SK-N-DZ (cell line): Measurements from ENCODE around the gene SLFN11. TPM values are rescaled to one million over a fixed set of nuclear protein-coding genes. Genes with fewer than 3 reads are reported as not detected.
"Not testable (repeated sequence)": the region's sequence is repeated elsewhere in the genome, so short reads cannot be mapped to it uniquely, and the experiment has no call there.

Experiments
- DNase-seq: peaks from one replicate; pipeline ENCODE4 v3.0.0-alpha.2; 2015; ENCODE audit warnings: low spot score
- polyA plus RNA-seq, 2 experiments: library from polyadenylated mRNA; depleted of rRNA; stranded (reverse); fragments of >200 nt; gene quantifications; 2 replicates each; pipeline ENCODE4 v1.2.3, GENCODE V29; 2014

The SLFN11 gene, protein sequence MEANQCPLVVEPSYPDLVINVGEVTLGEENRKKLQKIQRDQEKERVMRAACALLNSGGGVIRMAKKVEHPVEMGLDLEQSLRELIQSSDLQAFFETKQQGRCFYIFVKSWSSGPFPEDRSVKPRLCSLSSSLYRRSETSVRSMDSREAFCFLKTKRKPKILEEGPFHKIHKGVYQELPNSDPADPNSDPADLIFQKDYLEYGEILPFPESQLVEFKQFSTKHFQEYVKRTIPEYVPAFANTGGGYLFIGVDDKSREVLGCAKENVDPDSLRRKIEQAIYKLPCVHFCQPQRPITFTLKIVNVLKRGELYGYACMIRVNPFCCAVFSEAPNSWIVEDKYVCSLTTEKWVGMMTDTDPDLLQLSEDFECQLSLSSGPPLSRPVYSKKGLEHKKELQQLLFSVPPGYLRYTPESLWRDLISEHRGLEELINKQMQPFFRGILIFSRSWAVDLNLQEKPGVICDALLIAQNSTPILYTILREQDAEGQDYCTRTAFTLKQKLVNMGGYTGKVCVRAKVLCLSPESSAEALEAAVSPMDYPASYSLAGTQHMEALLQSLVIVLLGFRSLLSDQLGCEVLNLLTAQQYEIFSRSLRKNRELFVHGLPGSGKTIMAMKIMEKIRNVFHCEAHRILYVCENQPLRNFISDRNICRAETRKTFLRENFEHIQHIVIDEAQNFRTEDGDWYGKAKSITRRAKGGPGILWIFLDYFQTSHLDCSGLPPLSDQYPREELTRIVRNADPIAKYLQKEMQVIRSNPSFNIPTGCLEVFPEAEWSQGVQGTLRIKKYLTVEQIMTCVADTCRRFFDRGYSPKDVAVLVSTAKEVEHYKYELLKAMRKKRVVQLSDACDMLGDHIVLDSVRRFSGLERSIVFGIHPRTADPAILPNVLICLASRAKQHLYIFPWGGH
- not detected in 2 replicates for polyA plus RNA-seq (2014; cell fraction: cytosol; rRNA removed)
- not detected in 2 replicates for polyA plus RNA-seq (2014; cell fraction: nucleus; rRNA removed)

DNA sequence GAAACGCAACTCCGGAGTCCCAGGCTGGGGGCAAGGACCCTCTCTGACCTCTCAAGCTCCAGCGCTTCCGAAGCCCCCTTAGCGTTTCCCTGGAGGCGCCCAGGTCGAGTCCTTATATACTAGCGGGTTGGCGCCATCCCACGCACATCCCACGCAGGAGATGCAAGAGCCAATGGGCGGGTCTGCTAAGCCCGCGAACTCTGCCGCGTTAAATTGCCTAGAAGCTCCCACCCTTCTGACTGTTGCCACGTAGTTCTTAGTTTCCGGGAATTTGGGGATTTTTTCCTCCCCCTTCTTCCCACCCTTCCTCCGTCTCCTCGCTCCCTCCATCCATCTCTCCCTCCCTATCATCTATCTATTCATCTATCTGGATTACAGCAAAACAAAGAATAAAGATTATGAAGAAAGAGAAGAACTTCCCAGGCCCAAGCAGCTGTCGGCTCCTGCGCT lies at the start of gene SLFN11:
Gene SLFN11 (minus strand): TSS at position 88 of the 450 bp plus-strand sequence. CDS start 9,814 bp downstream, outside the sequence.
- no peak for DNase-seq

DNA sequence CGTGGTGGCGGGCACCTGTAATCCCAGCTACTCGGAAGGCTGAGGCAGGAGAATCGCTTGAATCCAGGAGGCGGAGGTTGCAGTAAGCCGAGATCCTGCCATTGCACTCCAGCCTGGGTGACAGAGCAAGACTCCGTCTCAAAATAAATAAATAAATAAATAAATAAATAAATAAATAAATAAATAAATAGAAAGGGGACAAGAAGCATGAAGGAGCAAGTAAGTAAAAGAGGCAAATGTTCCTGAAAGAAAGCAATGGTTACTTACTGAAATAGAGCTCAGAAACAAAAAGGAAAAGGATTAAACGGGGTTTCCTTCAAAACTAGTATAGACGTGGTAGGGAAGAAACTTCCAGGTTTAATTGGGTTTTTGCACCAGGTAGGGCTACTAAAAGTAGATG lies 47.6 kb upstream of the SLFN11 start:
- not testable (repeated sequence) for DNase-seq

DNA sequence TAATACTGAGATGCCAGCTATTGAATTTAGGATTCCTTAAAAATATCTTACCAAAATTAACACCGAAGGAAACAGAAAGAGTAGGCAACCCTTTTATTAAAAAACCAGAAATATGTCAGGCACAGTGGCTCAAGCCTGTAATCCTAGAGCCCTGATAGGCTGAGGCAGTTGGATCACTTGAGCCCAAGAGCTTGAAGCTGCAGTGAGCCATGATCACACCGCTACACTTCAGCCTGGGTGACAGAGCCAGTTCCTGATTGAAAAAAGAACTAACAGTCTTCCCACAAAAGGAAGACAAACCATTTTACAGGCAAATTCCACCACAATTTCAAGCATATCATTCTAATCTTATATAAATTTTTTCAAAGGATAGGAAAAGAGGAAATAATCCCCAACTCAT lies 43.2 kb upstream of the SLFN11 start:
- DNase-seq, result no peak

DNA sequence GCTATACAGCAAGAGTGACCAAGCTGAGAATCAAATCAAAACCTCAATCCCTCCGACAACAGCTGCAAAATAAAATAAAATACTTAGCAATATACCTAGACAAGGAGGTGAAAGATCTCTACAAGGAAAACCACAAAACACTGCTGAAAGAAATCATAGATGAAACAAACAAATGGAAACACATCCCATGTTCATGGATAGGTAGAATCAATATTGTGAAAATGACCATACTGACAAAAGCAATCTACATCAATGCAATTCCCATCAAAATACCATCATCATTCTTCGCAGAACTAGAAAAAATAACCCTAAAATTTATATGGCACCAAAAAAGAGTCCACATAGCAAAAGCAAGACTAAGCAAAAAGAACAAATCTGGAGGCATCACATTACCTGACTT lies 41.3 kb upstream of the SLFN11 start:
- DNase-seq, result not testable (repeated sequence)

DNA sequence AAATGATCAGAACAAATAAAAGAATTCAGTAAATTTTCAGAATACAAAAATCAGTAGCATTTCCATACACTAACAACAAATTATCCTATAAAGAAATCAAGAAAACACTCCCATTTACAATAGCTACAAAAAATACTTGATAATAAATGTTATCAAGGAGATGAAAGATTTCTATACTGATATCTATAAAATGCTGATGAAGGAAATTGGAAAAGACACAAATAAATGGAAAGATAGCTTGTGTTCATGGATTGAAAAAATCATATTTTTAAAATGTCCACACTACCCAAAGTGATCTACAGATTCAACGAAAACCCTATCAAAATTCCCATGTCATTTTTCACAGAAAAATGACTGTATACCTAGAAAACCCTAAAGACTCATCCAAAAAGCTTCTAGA lies 40.8 kb upstream of the SLFN11 start:
- DNase-seq, result no peak

DNA sequence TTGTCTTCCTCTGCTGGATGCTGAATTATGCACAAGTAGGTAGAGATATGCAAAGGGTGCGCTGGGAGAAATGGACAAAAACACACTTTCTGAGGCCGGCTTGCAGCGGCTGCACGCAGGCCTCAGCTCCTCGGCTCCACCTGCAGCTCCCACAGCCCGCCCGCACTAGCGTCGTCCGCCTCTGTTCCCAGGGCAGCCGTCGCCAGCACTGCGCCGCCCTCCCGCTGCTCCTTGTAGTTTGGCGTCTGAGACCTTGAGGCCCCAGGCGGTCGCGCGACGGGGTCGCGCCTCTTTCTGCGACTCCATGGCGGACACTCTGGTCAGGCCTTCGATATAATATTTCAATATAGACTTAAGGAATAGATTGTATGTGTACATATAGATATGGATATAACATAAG lies 34.1 kb upstream of the SLFN11 start:
- DNase-seq, result no peak

DNA sequence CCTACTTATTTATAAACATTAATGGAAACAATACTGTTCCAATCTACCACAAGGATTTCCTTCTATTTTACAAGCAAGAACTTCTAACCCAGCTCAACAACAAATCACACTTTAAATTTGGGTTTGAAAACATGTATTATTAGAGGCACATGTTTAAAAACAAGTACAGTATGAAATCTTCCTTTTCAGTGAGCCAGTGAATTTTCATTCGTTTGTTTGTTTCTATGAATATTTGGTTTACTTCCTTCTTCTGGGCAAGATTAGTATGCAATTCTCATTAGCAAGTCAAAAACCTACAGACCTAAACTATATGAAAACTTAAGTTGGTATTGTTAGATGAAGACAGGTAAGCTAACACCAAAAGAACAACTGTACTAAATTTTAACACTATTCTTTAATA lies 33.1 kb upstream of the SLFN11 start:
- no peak for DNase-seq

DNA sequence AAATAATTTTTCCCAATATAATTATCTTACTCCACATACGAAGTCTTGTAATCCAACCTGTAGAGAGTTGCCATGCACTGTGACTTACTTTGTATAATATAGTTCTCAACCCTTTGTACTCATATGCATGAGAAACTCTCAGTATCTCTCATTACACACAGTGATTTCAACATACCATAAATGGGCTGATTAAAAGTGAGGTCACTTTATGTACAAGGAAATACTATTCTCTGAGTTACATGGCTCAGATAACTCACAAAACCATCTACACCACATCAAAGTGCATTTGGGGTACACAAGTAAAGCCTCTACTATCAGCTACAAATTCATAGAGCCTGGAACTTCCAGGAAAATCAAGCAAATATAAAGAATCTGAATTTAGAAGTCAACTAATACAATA lies 30.9 kb upstream of the SLFN11 start:
- no peak for DNase-seq

DNA sequence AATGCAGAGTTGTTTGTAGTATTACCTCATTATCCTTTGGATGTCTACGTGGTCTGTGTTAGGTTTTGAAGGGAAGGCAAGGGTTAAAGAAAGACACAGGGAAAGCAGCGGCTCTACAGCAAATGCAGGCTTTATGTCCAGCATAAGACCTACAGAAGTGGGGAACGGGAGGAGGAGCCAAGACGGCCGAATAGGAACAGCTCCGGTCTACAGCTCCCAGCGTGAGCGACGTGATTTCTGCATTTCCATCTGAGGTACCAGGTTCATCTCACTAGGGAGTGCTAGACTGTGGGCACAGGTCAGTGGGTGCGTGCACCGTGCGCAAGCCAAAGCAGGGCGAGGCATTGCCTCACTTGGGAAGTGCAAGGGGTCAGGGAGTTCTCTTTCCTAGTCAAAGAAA lies 20.4 kb upstream of the SLFN11 start:
- not testable (repeated sequence) for DNase-seq

DNA sequence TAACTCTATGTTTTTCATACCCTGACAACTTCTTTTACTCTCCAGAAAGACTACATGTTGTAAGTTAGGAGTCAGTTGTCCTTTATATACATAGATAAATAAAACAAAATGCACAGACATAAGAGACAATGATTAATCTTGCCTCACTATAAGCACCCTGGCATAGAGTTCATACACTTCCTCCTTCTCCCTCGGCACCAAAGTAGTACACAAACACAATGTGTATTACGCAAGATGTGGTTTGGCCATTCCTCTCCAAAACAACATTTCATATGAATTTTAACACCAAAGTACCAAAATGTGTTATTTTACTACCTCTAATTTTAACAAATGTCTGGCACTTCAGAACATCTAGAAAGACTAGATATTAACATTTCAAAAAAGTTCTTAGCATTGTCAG lies 17.2 kb upstream of the SLFN11 start:
- no peak for DNase-seq

DNA sequence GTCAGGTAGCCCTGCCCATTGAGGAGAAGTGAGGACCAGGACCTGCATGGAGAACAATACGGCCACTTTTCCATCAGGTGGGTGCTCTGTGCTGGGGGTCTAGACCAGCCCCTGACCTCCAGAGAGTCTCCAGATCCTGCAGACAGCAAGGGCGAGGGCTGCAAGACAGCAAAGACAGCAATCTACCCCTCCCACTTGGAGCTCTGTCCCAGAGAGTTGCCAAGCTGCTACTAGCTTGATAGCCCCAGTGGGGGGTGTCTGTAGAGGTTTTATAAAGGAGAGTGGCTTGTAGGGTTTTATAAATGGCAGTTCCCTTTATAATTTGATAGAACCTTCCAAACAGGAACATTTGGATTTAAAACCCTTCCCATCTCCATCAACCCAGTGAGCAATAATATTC lies 16.7 kb upstream of the SLFN11 start:
- no peak for DNase-seq

DNA sequence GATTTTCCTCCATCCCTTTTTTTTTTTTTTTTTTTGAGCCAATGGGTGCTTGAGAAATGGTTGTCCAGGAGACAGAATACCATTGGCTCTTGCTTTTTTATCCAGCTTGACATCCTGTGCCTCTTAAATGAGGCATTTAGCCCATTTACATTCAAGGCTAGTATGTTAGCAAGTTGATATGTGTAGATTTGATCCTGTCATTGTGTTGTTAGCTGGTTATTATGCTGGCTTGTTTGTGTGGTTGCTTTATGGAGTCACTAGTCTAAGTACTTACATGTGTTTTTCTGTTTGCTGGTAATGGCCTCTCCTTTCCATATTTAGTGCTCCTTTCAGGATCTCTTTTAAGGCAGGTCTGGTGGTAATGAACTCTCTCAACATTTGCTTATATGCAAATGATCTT lies 14.1 kb upstream of the SLFN11 start:
- DNase-seq, result no peak

DNA sequence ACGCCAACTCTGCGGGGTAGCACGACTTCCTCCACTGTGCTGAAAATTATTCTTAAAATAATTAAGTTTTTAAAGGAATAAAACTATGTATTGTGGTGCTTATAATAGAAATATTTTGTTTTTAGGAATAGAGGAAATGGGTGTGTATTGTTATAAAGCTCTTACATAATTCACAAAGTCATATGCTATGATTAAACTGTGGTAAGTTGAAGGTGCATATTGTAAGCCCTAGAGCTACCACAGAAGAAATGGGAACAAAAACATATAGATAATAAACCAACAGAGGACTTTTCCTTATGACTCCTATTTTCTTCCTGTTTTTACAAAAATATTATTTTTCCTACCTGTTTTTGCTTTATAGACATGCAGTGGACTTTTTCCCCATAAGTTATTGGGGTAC lies 4.3 kb upstream of the SLFN11 start:
- no peak for DNase-seq

DNA sequence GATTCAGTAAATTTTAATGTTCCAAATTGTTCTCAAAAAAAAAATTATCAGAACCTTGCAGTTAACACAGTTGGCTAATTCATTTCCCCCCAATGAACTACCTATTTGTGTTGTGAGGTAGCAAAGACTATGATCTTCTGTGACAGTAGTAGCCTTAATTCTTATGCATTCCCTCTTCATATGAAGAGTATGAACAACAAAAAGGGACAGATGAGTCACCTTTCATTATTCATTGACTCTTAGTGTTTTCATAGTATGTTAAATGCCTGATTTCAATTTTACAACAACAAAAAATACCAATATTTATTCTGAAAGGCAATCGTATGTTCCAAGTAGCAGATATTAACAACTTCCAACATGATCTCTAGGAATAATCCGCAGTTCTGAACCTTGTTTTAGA lies 3.6 kb upstream of the SLFN11 start:
- no peak for DNase-seq

DNA sequence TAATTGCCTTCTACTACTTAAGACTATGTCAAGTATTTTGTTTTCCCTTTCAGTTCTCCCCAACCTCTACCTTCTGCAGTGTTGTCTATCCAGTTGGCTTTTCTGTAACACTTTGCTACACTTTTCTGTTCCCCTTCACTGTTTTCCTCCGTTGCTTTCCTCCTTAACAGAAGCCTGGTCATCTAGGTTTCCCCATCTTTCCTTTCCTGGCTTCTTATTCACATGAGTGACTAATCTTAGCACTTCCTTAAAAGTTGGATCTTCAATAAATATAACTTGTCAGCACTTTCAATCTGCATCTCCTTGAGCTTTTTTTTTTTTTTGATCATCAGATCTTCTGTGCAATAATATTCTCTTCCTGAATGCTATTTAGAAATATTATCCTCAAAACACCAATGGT lies 2.8 kb upstream of the SLFN11 start:
- DNase-seq, result no peak

DNA sequence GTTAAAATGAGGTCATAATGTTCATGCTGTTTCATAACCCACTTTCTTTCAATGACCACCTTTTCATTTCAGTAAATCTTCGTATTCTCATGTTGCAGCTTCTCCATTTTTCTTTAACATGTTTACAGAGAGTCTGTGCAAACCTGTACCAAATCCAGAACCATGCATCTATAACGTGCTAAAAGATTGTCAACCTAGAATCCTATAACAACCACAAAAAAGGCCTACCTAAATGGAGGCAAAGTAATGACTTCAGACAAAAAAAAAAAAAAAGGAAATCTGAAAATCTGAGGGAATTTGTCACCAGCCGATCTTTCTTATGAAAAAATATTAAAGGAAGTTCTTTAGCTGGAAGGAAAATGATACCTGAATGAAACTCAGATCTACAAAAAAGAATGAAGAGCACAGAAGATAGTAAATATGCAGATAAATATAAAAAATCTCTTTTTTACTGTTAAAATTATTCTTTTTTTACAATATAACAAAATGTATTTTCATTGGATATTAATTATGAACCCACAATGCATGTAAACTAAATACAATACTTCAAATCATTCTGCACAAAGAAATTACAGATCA lies 1.4 kb upstream of the SLFN11 start:
- DNase-seq, result no peak

DNA sequence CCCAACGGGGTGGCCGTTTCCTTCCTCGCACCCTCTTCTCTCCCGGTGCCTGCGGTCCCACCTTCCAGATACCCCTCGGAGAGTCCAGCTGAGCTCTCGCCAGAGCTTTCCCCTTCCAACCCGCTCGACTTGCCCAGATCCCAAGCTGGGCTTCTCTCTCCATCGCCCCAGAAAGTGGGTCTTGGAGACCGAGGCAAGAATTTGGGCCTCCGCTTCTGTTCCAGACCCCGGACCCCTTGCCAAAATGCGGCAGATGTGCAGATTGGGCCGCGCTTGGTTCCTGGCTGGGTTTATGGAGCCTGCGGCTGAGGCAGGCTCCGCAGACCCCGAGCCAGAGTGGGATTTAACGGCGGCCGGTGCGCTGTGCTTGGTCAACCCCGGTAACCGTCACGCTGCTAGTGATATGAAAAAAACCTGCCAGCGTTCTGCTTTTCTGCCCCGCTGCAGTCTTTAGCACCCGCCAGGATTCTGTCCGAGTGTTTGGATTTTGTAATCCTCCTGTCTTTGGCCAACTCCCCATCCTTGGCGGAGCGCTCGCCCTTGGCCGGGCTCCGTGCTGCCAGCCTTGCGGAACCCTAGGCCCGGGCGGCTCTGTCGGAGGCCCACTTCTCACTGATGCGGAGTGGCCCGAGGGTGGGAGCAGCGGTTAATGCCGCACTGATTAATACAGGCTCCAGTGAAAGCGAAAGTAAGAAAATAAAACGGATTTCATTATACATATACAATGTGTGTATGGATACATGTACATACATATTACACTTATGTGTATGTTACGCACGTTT lies 754 bp upstream of the SLFN11 start:
- DNase-seq, result no peak

DNA sequence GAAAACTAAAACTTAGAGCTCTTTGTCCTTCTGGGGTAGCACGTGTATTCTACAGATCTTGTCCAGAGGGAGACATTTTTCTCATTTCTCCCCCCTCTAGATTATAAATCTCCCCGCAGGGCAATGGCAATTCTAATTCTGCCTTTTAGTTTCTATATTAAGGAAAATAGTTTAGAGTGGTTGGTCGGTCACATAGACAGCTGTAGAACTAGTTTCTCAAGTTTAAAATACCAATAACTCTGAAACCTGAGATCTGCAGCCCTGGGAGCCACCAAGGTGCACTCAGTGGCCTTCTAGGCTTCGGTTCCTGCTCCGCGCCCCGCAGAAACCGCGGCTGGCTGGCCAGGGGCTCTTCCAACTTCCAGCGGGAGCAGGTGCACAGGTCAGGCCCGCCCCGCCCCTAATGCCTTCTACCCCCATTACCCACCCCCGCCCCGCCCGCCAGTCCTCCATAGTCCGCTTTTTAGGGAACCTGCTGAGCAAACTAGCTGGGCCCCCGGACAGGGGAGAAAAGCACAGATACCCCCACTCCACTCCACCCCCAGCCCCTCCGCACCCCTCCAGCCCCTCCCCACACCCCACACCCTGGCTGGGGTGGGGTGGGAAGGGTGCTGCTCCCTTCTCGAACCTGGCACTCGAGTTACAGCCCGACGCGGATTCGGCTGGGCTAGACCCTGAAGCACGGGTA lies 431 bp downstream of the SLFN11 start:
- no peak for DNase-seq

DNA sequence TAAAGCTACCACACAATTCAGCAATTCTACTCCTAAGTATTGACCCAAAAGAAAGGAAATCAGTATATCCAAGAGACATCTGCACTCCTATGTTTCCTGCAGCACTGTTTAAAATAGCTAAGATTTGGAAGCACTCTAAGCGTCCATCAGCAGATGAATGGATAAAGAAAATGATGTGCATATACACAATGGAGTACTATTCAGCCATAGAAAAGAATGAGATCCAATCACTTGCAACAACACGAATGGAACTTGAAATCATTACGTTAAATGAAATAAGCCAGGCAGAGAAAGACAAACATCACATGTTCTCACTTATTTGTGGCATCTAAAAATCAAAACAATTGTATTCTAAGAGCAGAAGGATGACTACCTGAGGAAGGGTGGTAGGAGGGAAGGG lies 1.5 kb downstream of the SLFN11 start:
- DNase-seq, result no peak

DNA sequence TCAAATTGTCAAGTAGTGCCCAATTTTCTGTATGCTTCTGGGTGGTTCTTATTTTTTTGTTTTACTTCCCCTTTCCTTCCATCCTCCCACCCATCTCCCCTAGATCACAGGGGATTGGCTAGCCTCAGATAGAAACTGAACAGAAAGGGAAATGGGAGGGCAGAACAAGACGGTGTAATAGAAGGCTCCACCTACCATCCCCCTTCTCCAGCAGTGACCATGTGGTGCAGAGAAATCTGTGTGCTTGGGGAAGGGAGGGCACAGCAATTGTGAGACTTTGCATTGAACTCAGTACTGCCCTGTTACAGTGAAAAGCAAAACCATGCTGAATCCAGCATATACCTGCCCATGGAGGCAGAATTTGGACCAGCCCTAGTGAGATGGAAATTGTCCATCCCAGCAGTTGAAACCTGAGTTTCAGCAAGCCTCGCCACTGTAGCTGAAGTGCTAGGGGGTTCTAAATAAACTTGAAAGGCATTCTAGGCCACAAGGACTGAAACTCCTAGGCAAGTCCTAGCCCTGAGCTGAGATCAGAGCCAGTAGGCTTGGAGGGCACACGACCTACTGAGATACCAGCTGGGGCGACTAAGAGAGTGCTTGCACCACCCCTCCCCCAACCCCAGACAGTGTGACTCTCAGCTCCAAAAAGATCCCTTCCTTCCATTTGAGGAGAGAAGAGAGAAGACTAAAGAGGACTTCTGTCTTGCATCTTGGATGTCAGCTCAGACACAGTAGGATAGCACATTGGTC lies 5.2 kb downstream of the SLFN11 start:
- DNase-seq, result no peak
